Epithelial cell of esophagus (primary cell): Measurements from ENCODE around the gene RMDN2.
"Not testable (repeated sequence)": the region's sequence is repeated elsewhere in the genome, so short reads cannot be mapped to it uniquely, and the experiment has no call there.

ENCODE experiments used
- DNase-seq: peaks from one replicate; pipeline ENCODE4 v3.0.0; 2010; ENCODE audit warnings: low read depth
- H3K4me3 ChIP-seq: 2 replicates; pipeline ENCODE4 v1.5.1; 2011; ENCODE audit warnings: mild to moderate bottlenecking, low read length, control low read depth
- CTCF ChIP-seq: IDR thresholded peaks from 2 replicates; pipeline ENCODE4 v1.5.1; 2011; ENCODE audit warnings: low read depth, mild to moderate bottlenecking, low read length, control low read depth, inconsistent platforms; ENCODE audit not compliant: insufficient read depth; ENCODE audit errors: missing control alignments

The RMDN2 gene

GRCh38 chr2:38017836-38018235 is 92.7 kb downstream of the RMDN2 start:
- TF ChIP-seq CTCF, result no peak
- H3K4me3 ChIP-seq, result no peak overlapping the region
- no peak for DNase-seq

GRCh38 chr2:38020359-38021069 is 95.4 kb downstream of the RMDN2 start:
- not testable (repeated sequence) for DNase-seq, H3K4me3 ChIP-seq

GRCh38 chr2:38021589-38021988 is 96.5 kb downstream of the RMDN2 start:
- TF ChIP-seq CTCF, result no peak
- H3K4me3 ChIP-seq, result no peak overlapping the region
- no peak for DNase-seq

- no peak overlapping the region for H3K4me3 ChIP-seq
- no peak for TF ChIP-seq CTCF
- peak; percentile 63 for DNase-seq
Measured at GRCh38 chr2:38026846-38027245, 101.8 kb downstream of the RMDN2 start.

GRCh38 chr2:38028829-38029228 is 103.7 kb downstream of the RMDN2 start:
- no peak overlapping the region for H3K4me3 ChIP-seq
- TF ChIP-seq CTCF, result no peak
- DNase-seq, result no peak

- DNase-seq, result no peak
- TF ChIP-seq CTCF, result no peak
- H3K4me3 ChIP-seq, result no peak overlapping the region
Measured at GRCh38 chr2:38029512-38029911, 104.4 kb downstream of the RMDN2 start.

GRCh38 chr2:38030635-38031355 is 105.7 kb downstream of the RMDN2 start:
- H3K4me3 ChIP-seq, result no peak overlapping the region
- DNase-seq, result no peak
- TF ChIP-seq CTCF, result no peak
